PFSK-1 (cell line): Measurements from ENCODE around the gene NT5DC1.

Experiments
- POLR2AphosphoS5 ChIP-seq: IDR thresholded peaks from 2 replicates; pipeline ENCODE4 v1.6.1; 2012; ENCODE audit warnings: low read depth, mild to moderate bottlenecking, control low read depth, low read length, moderate library complexity
- TF ChIP-seq, protein P1 (sequence below), 2 experiments: IDR thresholded peaks; 2 replicates each; pipeline versions ENCODE4 v1.6.1 to v1.8.0; 2011 to 2012; ENCODE audit warnings: low read depth in 2 of 2, low read length in 2 of 2, control low read depth in 1 of 2, inconsistent platforms in 1 of 2, mild to moderate bottlenecking in 1 of 2, moderate library complexity in 1 of 2; ENCODE audit not compliant: insufficient read depth in 1 of 2

GRCh38 chr6:116298973-116299372 lies 198.3 kb downstream of the NT5DC1 start:
- TF ChIP-seq, protein P1, sequence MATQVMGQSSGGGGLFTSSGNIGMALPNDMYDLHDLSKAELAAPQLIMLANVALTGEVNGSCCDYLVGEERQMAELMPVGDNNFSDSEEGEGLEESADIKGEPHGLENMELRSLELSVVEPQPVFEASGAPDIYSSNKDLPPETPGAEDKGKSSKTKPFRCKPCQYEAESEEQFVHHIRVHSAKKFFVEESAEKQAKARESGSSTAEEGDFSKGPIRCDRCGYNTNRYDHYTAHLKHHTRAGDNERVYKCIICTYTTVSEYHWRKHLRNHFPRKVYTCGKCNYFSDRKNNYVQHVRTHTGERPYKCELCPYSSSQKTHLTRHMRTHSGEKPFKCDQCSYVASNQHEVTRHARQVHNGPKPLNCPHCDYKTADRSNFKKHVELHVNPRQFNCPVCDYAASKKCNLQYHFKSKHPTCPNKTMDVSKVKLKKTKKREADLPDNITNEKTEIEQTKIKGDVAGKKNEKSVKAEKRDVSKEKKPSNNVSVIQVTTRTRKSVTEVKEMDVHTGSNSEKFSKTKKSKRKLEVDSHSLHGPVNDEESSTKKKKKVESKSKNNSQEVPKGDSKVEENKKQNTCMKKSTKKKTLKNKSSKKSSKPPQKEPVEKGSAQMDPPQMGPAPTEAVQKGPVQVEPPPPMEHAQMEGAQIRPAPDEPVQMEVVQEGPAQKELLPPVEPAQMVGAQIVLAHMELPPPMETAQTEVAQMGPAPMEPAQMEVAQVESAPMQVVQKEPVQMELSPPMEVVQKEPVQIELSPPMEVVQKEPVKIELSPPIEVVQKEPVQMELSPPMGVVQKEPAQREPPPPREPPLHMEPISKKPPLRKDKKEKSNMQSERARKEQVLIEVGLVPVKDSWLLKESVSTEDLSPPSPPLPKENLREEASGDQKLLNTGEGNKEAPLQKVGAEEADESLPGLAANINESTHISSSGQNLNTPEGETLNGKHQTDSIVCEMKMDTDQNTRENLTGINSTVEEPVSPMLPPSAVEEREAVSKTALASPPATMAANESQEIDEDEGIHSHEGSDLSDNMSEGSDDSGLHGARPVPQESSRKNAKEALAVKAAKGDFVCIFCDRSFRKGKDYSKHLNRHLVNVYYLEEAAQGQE (IDR thresholded peaks at IDR 0.05; ENCODE audit: insufficient read depth in 1 of 2, low read depth in 2 of 2, low read length in 2 of 2) = no peak
- TF ChIP-seq POLR2AphosphoS5 = no peak
